GM19372 (cell line): ENCODE measurements around the gene FAM131A.

Experiments used
- ATAC-seq: cut with Tn5 transposase; IDR thresholded peaks from one replicate; pipeline ENCODE4 v1.9.1; 2021; ENCODE audit warnings: mild to moderate bottlenecking, low read depth, moderate library complexity; ENCODE audit not compliant: unreplicated experiment

The FAM131A gene

GRCh38 chr3:184337399-184337714, at the start of gene FAM131A:
TSS of gene FAM131A (plus strand) at chr3:184337600. CDS start at chr3:184337631, 31 bp downstream.
- ATAC-seq = no peak

GRCh38 chr3:184289426-184289938, 47.9 kb upstream of the FAM131A start:
- no peak for ATAC-seq

GRCh38 chr3:184290331-184290730, 47.1 kb upstream of the FAM131A start:
- ATAC-seq = no peak

- no peak for ATAC-seq
These were observed 46.2 kb upstream of the FAM131A start for GRCh38 chr3:184291044-184291737.

- ATAC-seq = no peak
These were observed 45.5 kb upstream of the FAM131A start for GRCh38 chr3:184291738-184292445.

GRCh38 chr3:184295771-184296170, 41.6 kb upstream of the FAM131A start:
- no peak for ATAC-seq

- ATAC-seq = no peak
These were observed 40.8 kb upstream of the FAM131A start for GRCh38 chr3:184296616-184297015.

- peak; percentile 92 for ATAC-seq
These were observed 38.5 kb upstream of the FAM131A start, which contains the start of gene PSMD2 for GRCh38 chr3:184298759-184299487. TSS of gene PSMD2 (plus strand) at chr3:184299241. CDS start at chr3:184299267, 26 bp downstream.

GRCh38 chr3:184299488-184300377, 37.7 kb upstream of the FAM131A start:
- no peak for ATAC-seq

GRCh38 chr3:184300378-184300720, 37.1 kb upstream of the FAM131A start:
- no peak for ATAC-seq

GRCh38 chr3:184305577-184305976, 31.8 kb upstream of the FAM131A start:
- ATAC-seq = no peak

GRCh38 chr3:184306341-184306972, 30.9 kb upstream of the FAM131A start:
- ATAC-seq = no peak

- ATAC-seq = no peak
These were observed 29.5 kb upstream of the FAM131A start for GRCh38 chr3:184307915-184308314.

- no peak for ATAC-seq
These were observed 28.7 kb upstream of the FAM131A start for GRCh38 chr3:184308744-184309143.

- ATAC-seq = no peak
These were observed 25.8 kb upstream of the FAM131A start for GRCh38 chr3:184311633-184312032.

GRCh38 chr3:184314363-184314699, 23.1 kb upstream of the FAM131A start, which contains the start of gene EIF4G1:
TSS of gene EIF4G1 (plus strand) at chr3:184314606. CDS start at chr3:184315797, 1,191 bp downstream.
- ATAC-seq = peak; percentile 90

GRCh38 chr3:184314700-184315542, 22.5 kb upstream of the FAM131A start:
- ATAC-seq = peak; percentile 43

- ATAC-seq = no peak
These were observed 21.9 kb upstream of the FAM131A start for GRCh38 chr3:184315543-184315867.
